DND-41 (cell line): ENCODE data around the gene TMEM254.
A peak's percentile ranks its signal among the peaks of the same experiment; 100 is the strongest.

Source experiments
- ATAC-seq: fragments of 200-7000 bp; cut with Tn5 transposase; 3 replicates; pipeline ENCODE4 v1.9.1; 2021; ENCODE audit warnings: low read depth; ENCODE audit not compliant: insufficient read depth
- DNase-seq: peaks from one replicate; pipeline ENCODE4 v3.0.0-alpha.2; 2020
- H2AFZ ChIP-seq: 2 replicates; pipeline ENCODE4 v1.6.0; 2012; ENCODE audit warnings: low read depth, low read length
- H3K27ac ChIP-seq: 2 replicates; pipeline ENCODE4 v1.5.1; 2012; ENCODE audit warnings: low read length, inconsistent platforms
- H3K27me3 ChIP-seq: fragments of 200-600 bp; sonication (generic); 2 replicates; pipeline ENCODE4 v1.6.0; 2012; ENCODE audit warnings: low read length, mild to moderate bottlenecking, inconsistent platforms; ENCODE audit not compliant: insufficient read depth, poor library complexity
- H3K36me3 ChIP-seq: 2 replicates; pipeline ENCODE4 v1.5.1; 2012; ENCODE audit warnings: low read length, inconsistent platforms; ENCODE audit not compliant: insufficient read depth
- H3K4me1 ChIP-seq: 2 replicates; pipeline ENCODE4 v1.5.1; 2012; ENCODE audit warnings: mild to moderate bottlenecking, low read length; ENCODE audit not compliant: insufficient read depth
- H3K4me2 ChIP-seq: 2 replicates; pipeline ENCODE4 v1.6.0; 2012; ENCODE audit warnings: mild to moderate bottlenecking, moderate library complexity, low read length, inconsistent platforms; ENCODE audit not compliant: insufficient read depth
- H3K4me3 ChIP-seq, 2 experiments: fragments of 200-600 bp in 1 of 2; shearing (Covaris generic) in 1 of 2; 2 replicates each; pipeline ENCODE4 v1.5.1; 2012 to 2016; ENCODE audit warnings: inconsistent platforms in 2 of 2, low read length in 2 of 2, mild to moderate bottlenecking in 2 of 2, low read depth in 1 of 2, moderate library complexity in 1 of 2
- H3K79me2 ChIP-seq: 2 replicates; pipeline ENCODE4 v1.6.0; 2012; ENCODE audit warnings: low read length, inconsistent platforms; ENCODE audit not compliant: insufficient read depth
- H3K9ac ChIP-seq: 2 replicates; pipeline ENCODE4 v1.6.0; 2012; ENCODE audit warnings: low read depth, mild to moderate bottlenecking, inconsistent platforms, low read length, moderate library complexity
- H3K9me3 ChIP-seq: 2 replicates; pipeline ENCODE4 v1.5.1; 2012; ENCODE audit warnings: low read length, moderate library complexity, mild to moderate bottlenecking, inconsistent platforms; ENCODE audit not compliant: insufficient read depth, severe bottlenecking
- H4K20me1 ChIP-seq: 2 replicates; pipeline ENCODE4 v1.6.0; 2012; ENCODE audit warnings: low read length; ENCODE audit not compliant: insufficient read depth
- EZH2 ChIP-seq: IDR thresholded peaks from 3 replicates; pipeline ENCODE4 v1.6.1; 2012; ENCODE audit warnings: borderline replicate concordance, low read depth, mild to moderate bottlenecking, moderate library complexity, low read length, inconsistent platforms; ENCODE audit not compliant: severe bottlenecking
- TF ChIP-seq, protein P1 (sequence below): IDR thresholded peaks from 2 replicates; pipeline ENCODE4 v1.5.1; 2012; ENCODE audit warnings: borderline replicate concordance, low read length, moderate library complexity, mild to moderate bottlenecking; ENCODE audit not compliant: poor library complexity, severe bottlenecking; ENCODE audit errors: extremely low read depth

The TMEM254 gene

DNA sequence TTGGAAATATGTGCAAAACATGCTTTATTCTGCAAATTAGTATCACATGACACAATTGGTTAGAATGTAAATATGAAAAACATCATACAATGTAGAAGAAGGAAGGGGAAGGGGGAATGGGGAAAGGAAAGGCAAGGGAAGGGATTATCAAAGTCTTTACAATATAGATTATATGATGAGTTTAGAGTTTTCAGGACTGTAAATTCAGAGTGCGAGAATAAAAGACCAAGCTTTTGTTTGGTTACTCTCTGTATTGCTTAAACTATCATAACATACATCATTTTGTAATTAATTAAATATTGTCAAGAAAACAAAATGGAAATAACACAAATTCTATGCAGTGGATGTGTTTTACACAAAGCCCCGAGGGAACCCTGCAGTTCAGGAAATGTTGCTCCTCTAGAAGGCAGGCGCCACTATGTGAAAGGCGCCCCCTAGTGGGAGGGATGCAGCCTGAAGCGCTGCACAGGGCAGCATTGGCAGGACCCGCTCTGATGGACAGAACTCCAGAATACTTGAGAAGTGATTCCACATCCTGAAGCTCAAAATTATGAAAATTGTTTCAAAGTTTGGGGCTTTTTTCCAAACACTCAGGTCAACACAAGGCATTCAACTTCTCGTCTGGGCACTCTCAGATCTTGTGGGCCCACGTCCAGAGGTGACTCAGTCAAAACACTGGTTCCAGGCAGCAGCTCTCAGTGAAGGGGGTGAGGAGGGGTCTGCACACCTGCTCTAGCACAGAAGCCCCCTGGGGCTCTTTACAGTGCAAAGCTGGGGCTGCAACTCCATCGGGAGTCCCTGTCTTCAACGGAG, 31.6 kb upstream of the TMEM254 start:
- no peak overlapping the region for H3K4me2 ChIP-seq
- H3K27ac ChIP-seq, result no peak overlapping the region
- H4K20me1 ChIP-seq, result no peaks in the 10 kb centered on the region
- H3K4me1 ChIP-seq, result no peaks in the 10 kb centered on the region
- TF ChIP-seq, protein P1, sequence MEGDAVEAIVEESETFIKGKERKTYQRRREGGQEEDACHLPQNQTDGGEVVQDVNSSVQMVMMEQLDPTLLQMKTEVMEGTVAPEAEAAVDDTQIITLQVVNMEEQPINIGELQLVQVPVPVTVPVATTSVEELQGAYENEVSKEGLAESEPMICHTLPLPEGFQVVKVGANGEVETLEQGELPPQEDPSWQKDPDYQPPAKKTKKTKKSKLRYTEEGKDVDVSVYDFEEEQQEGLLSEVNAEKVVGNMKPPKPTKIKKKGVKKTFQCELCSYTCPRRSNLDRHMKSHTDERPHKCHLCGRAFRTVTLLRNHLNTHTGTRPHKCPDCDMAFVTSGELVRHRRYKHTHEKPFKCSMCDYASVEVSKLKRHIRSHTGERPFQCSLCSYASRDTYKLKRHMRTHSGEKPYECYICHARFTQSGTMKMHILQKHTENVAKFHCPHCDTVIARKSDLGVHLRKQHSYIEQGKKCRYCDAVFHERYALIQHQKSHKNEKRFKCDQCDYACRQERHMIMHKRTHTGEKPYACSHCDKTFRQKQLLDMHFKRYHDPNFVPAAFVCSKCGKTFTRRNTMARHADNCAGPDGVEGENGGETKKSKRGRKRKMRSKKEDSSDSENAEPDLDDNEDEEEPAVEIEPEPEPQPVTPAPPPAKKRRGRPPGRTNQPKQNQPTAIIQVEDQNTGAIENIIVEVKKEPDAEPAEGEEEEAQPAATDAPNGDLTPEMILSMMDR, result peak; percentile 88
- TF ChIP-seq EZH2, result no peak
- H3K36me3 ChIP-seq, result no peaks in the 10 kb centered on the region
- DNase-seq (peak; percentile 61), ATAC-seq (peak; percentile 94)
- H3K9ac ChIP-seq, result no peak overlapping the region
- H3K79me2 ChIP-seq, result no peaks in the 10 kb centered on the region
- no peak overlapping the region for H3K4me3 ChIP-seq
- peaks cover 6% of the 10 kb centered on the region for H3K27me3 ChIP-seq
- H3K9me3 ChIP-seq, result no peaks in the 10 kb centered on the region
- H2AFZ ChIP-seq, result no peak overlapping the region

DNA sequence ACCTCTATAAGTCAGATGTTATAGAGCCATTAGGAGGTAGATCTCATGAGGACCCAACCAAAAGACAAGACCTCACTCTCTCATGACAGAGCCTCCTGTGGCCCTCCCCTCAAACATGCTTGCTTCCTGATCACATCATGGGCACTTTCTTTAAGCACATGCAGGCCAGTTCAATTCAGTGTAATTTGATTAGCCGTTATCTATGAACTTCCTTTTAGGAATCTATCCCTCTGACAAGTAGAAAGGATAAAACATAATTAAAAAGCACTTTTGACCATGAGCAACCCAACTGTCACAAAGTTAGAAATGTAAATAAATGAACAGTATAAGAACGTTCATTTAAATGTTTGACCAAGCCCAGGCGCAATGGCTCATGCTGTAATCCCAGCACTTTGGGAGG, 27.7 kb upstream of the TMEM254 start:
- ATAC-seq (no peak), DNase-seq (no peak)
- Histone ChIP-seq H3K36me3 (no peaks in the 10 kb centered on the region), H3K27ac (no peak overlapping the region), H3K9me3 (no peaks in the 10 kb centered on the region), H3K27me3 (peaks cover 8% of the 10 kb centered on the region), H4K20me1 (no peaks in the 10 kb centered on the region), H2AFZ (no peak overlapping the region), H3K79me2 (no peaks in the 10 kb centered on the region), H3K9ac (no peak overlapping the region), H3K4me1 (no peaks in the 10 kb centered on the region), H3K4me2 (no peak overlapping the region), H3K4me3 (no peak overlapping the region)
- TF ChIP-seq, protein P1, result no peak
- no peak for TF ChIP-seq EZH2

DNA sequence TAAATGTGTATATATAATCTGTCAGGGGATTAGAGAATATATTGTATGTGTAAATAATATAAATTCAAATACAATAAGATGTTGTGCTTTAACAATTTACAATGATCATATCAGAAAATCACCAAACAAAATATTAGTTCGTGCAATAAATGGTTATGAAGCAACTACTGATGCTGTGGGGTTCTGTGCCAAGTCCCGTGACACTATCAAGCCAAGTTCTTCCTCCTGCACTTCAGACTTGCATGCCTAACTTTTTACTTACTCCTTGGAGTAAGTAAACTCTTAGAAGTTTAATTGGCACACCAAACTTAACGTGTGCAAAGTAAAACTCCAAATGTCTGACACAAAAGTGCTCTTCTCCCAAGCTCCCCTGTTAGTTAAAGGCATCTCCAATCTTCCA, 26.5 kb upstream of the TMEM254 start:
- Histone ChIP-seq H3K79me2 (no peaks in the 10 kb centered on the region), H3K27me3 (peaks cover 8% of the 10 kb centered on the region), H3K9me3 (no peaks in the 10 kb centered on the region), H3K4me2 (no peak overlapping the region), H2AFZ (no peak overlapping the region), H3K36me3 (no peaks in the 10 kb centered on the region), H3K4me1 (no peaks in the 10 kb centered on the region), H4K20me1 (no peaks in the 10 kb centered on the region), H3K4me3 (no peak overlapping the region), H3K9ac (no peak overlapping the region), H3K27ac (no peak overlapping the region)
- ATAC-seq, result no peak
- DNase-seq, result no peak
- TF ChIP-seq, protein P1, result no peak
- no peak for TF ChIP-seq EZH2
